ENCODE data around the gene CADM2.

Gene CADM2

GRCh38 chr3:84977021-84977420, 18.2 kb downstream of the CADM2 start:
- no peak for TF ChIP-seq CTCF (IDR thresholded peaks at IDR 0.05; ENCODE audit: insufficient read depth, low read length, poor library complexity, severe bottlenecking)
- Histone ChIP-seq H3K27me3 (replicated peaks; ENCODE audit: control insufficient read depth, insufficient read depth, low read length) (no peaks in the 10 kb centered on the region), H3K36me3 (ENCODE audit: control insufficient read depth, insufficient read depth, low read length) (no peaks in the 10 kb centered on the region), H3K4me3 (replicated peaks; ENCODE audit: low read depth, low read length) (no peak overlapping the region)
- no peak for DNase-seq (ENCODE audit: extremely low read depth, insufficient read length)

GRCh38 chr3:84978843-84979242, 20.1 kb downstream of the CADM2 start:
- DNase-seq (ENCODE audit: extremely low read depth, insufficient read length): no peak
- no peaks in the 10 kb centered on the region for H3K36me3 ChIP-seq (ENCODE audit: control insufficient read depth, insufficient read depth, low read length)
- H3K4me3 ChIP-seq (replicated peaks; ENCODE audit: low read depth, low read length): no peak overlapping the region
- H3K27me3 ChIP-seq (replicated peaks; ENCODE audit: control insufficient read depth, insufficient read depth, low read length): no peaks in the 10 kb centered on the region
- TF ChIP-seq CTCF (IDR thresholded peaks at IDR 0.05; ENCODE audit: insufficient read depth, low read length, poor library complexity, severe bottlenecking): no peak

- no peak overlapping the region for H3K4me3 ChIP-seq (replicated peaks; ENCODE audit: low read depth, low read length)
- TF ChIP-seq CTCF (IDR thresholded peaks at IDR 0.05; ENCODE audit: insufficient read depth, low read length, poor library complexity, severe bottlenecking): no peak
- no peaks in the 10 kb centered on the region for H3K27me3 ChIP-seq (replicated peaks; ENCODE audit: control insufficient read depth, insufficient read depth, low read length)
- no peaks in the 10 kb centered on the region for H3K36me3 ChIP-seq (ENCODE audit: control insufficient read depth, insufficient read depth, low read length)
- DNase-seq (ENCODE audit: extremely low read depth, insufficient read length): no peak
These were observed 21.2 kb downstream of the CADM2 start for GRCh38 chr3:84980011-84980410.

- Histone ChIP-seq H3K36me3 (ENCODE audit: control insufficient read depth, insufficient read depth, low read length) (no peaks in the 10 kb centered on the region), H3K27me3 (replicated peaks; ENCODE audit: control insufficient read depth, insufficient read depth, low read length) (no peaks in the 10 kb centered on the region), H3K4me3 (replicated peaks; ENCODE audit: low read depth, low read length) (no peak overlapping the region)
- DNase-seq (ENCODE audit: extremely low read depth, insufficient read length): no peak
- TF ChIP-seq CTCF (IDR thresholded peaks at IDR 0.05; ENCODE audit: insufficient read depth, low read length, poor library complexity, severe bottlenecking): no peak
These were observed 21.7 kb downstream of the CADM2 start for GRCh38 chr3:84980456-84980855.

DNA sequence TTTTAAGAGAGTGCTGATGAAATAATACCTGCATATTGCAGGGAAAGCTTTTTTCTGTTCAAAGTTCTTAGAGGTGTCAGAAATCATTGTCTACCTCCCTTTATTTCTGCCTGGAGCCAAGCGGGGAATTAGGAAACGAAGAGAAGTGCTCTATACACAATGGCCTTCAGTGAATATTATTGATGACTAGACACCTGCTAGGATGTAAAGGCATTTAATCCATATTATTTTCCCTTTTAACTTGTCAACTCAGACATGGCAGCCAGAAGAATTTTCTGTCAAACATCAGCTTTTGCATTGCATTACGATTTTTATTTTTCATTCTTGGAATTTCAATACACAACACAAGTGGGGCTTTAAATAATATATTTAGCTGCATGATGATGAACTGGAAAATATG, 24.7 kb downstream of the CADM2 start:
- H3K4me3 ChIP-seq (replicated peaks; ENCODE audit: low read depth, low read length): no peak overlapping the region
- no peak for DNase-seq (ENCODE audit: extremely low read depth, insufficient read length)
- no peaks in the 10 kb centered on the region for H3K36me3 ChIP-seq (ENCODE audit: control insufficient read depth, insufficient read depth, low read length)
- H3K27me3 ChIP-seq (replicated peaks; ENCODE audit: control insufficient read depth, insufficient read depth, low read length): no peaks in the 10 kb centered on the region
- no peak for TF ChIP-seq CTCF (IDR thresholded peaks at IDR 0.05; ENCODE audit: insufficient read depth, low read length, poor library complexity, severe bottlenecking)

GRCh38 chr3:84984429-84984828, 25.6 kb downstream of the CADM2 start:
- TF ChIP-seq CTCF (IDR thresholded peaks at IDR 0.05; ENCODE audit: insufficient read depth, low read length, poor library complexity, severe bottlenecking): no peak
- H3K4me3 ChIP-seq (replicated peaks; ENCODE audit: low read depth, low read length): no peak overlapping the region
- H3K36me3 ChIP-seq (ENCODE audit: control insufficient read depth, insufficient read depth, low read length): no peaks in the 10 kb centered on the region
- no peaks in the 10 kb centered on the region for H3K27me3 ChIP-seq (replicated peaks; ENCODE audit: control insufficient read depth, insufficient read depth, low read length)
- DNase-seq (ENCODE audit: extremely low read depth, insufficient read length): no peak

All from GM06990 (cell line).